OCI-LY3 (cell line): Measurements from ENCODE around the gene SGO2.

ENCODE experiments used
- CTCF ChIP-seq: fragments of 200-600, 300-600 bp; sonication (generic); IDR thresholded peaks from 2 replicates; pipeline ENCODE4 v1.5.1; 2014; ENCODE audit warnings: antibody characterized with exemption, low read length, low read depth
- EZH2phosphoT487 ChIP-seq: fragments of 200-600 bp; shearing (Covaris generic); IDR thresholded peaks from 2 replicates; pipeline ENCODE4 v1.6.1; 2018; ENCODE audit warnings: antibody characterized with exemption, mixed run types, low read depth

- TF ChIP-seq CTCF (no peak), EZH2phosphoT487 (no peak)
Observed at GRCh38 chr2:200593905-200594304, 67.9 kb downstream of the SGO2 start.
